A204.1 (cell line): ENCODE measurements around the gene RPL35.

ENCODE experiments used
- FAIRE-seq: peaks from 2 replicates; lab custom pipeline; 2012; peaks lifted over from hg19 to GRCh38; lab: Jason Lieb, UNC

RPL35 gene

GRCh38 chr9:124818431-124819281 lies 43.1 kb downstream of the RPL35 start:
- no peak for FAIRE-seq

- FAIRE-seq: no peak
Measured at GRCh38 chr9:124815601-124816000, 46.2 kb downstream of the RPL35 start.

GRCh38 chr9:124814164-124814535 lies 47.6 kb downstream of the RPL35 start:
- FAIRE-seq: no peak

GRCh38 chr9:124813501-124814163 lies 48.1 kb downstream of the RPL35 start:
- FAIRE-seq: no peak

- FAIRE-seq: no peak
Measured at GRCh38 chr9:124813041-124813440, 48.7 kb downstream of the RPL35 start.

- no peak for FAIRE-seq
Measured at GRCh38 chr9:124812441-124812876, 49.3 kb downstream of the RPL35 start.

GRCh38 chr9:124810663-124811355 lies 50.9 kb downstream of the RPL35 start:
- no peak for FAIRE-seq

GRCh38 chr9:124809741-124810500 lies 51.8 kb downstream of the RPL35 start:
- no peak for FAIRE-seq

GRCh38 chr9:124809211-124809610 lies 52.5 kb downstream of the RPL35 start:
- no peak for FAIRE-seq

- FAIRE-seq: no peak
Measured at GRCh38 chr9:124808246-124808956, 53.4 kb downstream of the RPL35 start.
